Stimulated activated naive CD4-positive, alpha-beta T cell treated with Interleukin-2 at 50 U/mL for 16 hours (primary cell): ENCODE measurements around the gene MARCHF3.
"Not testable (repeated sequence)": the region's sequence is repeated elsewhere in the genome, so short reads cannot be mapped to it uniquely, and the experiment has no call there.

Experiments
- DNase-seq: peaks from one replicate; lab custom pipeline; 2025; lab: John Stamatoyannopoulos, UW

Gene MARCHF3

GRCh38 chr5:126847456-126847820, 182.9 kb downstream of the MARCHF3 start:
- no peak for DNase-seq

GRCh38 chr5:126846744-126847455, 183.5 kb downstream of the MARCHF3 start:
- no peak for DNase-seq

GRCh38 chr5:126846344-126846743, 184.0 kb downstream of the MARCHF3 start:
- DNase-seq = no peak

- peak; percentile 35 for DNase-seq
Observed at GRCh38 chr5:126845470-126846070, 184.8 kb downstream of the MARCHF3 start.

GRCh38 chr5:126843375-126843774, 187.0 kb downstream of the MARCHF3 start:
- DNase-seq = not testable (repeated sequence)

- DNase-seq = not testable (repeated sequence)
Observed at GRCh38 chr5:126839407-126839806, 191.0 kb downstream of the MARCHF3 start.

GRCh38 chr5:126837906-126838539, 192.3 kb downstream of the MARCHF3 start:
- no peak for DNase-seq

- DNase-seq = no peak
Observed at GRCh38 chr5:126837242-126837641, 193.1 kb downstream of the MARCHF3 start.

GRCh38 chr5:126836778-126837177, 193.6 kb downstream of the MARCHF3 start:
- no peak for DNase-seq

GRCh38 chr5:126831156-126831555, 199.2 kb downstream of the MARCHF3 start:
- no peak for DNase-seq

GRCh38 chr5:126830061-126830460, 200.3 kb downstream of the MARCHF3 start:
- no peak for DNase-seq

- DNase-seq = no peak
Observed at GRCh38 chr5:126829098-126829497, 201.3 kb downstream of the MARCHF3 start.

- DNase-seq = no peak
Observed at GRCh38 chr5:126826619-126827215, 203.6 kb downstream of the MARCHF3 start.

GRCh38 chr5:126819253-126819652, 211.1 kb downstream of the MARCHF3 start:
- DNase-seq = no peak

- no peak for DNase-seq
Observed at GRCh38 chr5:126818736-126819135, 211.6 kb downstream of the MARCHF3 start.
